ENCODE measurements around the gene SEH1L.
"Not testable (repeated sequence)": the region's sequence is repeated elsewhere in the genome, so short reads cannot be mapped to it uniquely, and the experiment has no call there.

SEH1L gene

DNA sequence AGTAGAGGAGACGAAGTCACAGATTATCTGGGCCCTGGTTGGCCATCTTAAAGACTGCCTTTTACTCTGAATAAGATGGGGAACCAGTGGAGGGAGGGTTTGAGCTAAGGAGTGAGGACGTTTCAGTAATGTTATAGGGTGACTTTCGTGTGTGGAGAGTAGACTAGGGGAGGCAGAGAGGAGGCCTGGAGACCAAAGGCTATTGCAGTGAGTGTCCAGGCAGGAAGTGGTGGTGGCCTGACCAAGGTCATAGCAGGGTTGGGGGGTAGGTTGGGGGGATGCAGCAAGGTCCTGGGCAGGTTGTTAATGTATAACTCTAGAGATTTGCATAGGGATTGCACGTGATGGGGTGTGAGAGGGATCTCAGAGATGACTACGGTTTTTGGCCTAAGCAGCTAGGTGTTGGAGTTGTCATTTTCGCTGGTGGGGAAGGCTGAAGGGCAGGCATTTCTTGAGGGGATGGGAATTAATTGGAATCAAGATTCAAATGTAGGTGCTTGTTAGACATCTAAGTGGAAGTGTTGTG, 48.2 kb downstream of the SEH1L start:
- no peak for DNase-seq (ENCODE audit: low read depth in 2 of 2)

DNA sequence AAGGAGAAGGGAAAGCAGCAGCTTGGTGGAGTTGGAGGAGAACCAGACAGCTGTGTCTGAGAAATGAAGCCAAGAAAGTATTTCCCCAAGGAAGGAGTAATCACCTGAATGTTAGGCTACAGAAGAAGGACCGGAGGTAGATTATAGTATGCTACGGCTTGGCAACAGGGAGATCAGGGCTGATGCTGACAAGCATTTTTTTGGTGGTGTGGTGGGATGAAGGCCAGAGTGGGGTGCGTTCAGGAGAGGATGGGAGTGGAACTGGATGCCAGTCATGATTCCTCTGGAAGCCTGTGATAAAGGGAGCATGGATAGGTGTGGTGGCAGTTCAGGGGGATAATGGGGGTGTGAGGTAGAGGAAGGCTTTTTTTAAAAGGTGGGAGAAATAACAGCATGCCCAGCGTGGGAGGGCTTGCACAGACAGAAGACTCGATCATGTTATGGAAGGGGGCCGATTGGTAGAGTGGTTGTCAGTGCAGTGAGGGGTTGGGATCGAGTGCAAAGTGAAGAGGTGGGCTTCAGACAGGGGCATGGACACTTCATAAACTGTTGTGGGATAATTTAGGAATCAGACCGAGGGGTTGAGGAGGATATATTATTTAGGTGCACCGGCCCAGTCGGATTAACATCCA, 49.0 kb downstream of the SEH1L start:
- no peak for DNase-seq (ENCODE audit: low read depth in 2 of 2)

DNA sequence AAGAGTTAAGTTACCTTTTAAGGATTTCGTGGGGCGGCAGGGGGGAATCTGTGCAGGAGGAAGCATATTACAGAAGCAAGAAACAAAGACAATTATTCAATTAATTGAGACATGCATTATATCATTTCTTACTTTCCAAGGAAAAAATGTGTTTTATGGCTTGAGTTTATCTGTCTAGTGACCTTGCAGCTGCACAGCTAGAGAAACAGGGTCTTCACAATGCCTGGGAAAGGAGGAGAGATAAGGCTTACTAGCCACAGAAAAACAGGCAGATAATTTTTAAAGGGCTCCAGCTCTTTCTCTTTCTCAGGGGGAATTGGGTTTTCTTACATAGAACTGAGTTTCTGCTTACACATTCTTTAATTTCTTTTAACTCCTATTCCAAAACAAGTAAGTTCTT, 49.5 kb downstream of the SEH1L start:
- DNase-seq (ENCODE audit: low read depth in 2 of 2) = not testable (repeated sequence)

DNA sequence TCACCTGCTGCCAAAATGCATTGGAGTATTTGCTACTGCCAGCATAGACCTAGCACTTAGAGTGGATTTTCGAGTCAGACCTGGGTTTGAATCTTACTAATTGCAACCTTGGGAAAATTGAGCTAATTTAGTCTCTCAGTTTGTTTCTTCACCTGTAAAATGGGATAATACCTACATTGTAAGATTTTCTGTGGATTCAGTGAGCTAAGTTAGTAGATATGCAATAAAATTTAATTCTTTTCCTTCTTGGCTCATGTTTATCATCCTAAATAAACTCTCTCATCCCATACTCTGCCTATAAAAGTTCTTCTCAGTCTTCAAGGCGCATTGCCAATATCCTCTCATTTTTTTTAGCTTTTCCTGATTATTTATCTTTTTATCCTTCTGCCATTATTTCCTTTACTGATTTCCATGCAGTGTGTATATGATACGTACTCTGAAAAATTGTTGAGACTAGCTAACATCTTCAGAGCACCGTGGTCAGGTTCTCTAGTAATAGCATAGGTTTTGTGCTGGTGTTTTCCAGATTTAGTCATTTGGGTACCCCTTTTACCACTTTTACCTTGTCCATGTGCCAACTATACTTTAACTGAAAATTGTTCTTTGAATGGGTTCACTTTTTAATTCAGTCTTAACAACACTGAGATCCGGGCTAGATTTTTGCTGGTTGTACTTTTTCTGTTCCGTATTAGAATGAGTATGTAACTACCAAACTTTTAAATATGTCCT, 50.7 kb downstream of the SEH1L start:
- DNase-seq (ENCODE audit: low read depth in 2 of 2) = no peak

DNA sequence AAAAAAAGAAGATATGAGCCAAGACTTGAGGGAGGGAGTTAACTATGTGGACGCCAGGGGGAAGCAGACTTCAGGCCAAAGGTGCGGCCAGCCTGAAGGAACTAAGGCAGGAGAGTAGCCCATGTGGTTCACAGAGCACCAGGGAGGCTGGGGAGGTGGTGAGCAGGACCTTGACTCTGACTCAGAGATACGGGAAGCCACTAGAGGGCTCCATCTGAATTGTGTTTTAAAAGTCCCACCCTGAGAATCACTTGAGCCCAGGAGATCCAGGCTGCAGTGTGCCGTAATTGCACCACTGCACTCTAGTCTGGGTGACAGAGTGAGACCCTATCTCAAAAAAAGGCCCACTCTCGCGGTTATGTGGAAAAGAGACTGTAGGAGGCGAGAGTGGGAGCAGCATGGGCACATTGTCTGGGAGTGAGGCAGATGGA, 55.7 kb downstream of the SEH1L start:
- DNase-seq (ENCODE audit: low read depth in 2 of 2) = no peak

DNA sequence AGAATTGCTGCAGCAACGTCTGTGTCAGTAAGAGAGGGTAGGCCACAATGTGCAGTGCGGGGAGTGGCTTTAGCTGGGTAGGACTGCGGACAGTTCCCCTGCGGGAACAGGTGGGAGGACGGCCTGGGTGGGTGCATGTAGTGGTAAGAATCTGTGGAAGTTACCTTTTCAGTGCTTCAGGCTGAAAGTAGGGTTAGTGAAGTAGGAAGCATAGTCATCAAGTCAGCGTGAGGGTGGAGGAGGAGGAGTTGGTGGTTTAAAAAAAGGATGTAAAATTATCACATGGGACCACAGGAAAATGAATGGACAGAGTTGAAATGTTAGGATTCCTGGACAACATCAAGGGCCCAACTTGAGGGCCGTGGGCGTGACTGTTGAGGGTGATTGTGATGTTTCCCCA, 56.6 kb downstream of the SEH1L start:
- no peak for DNase-seq (ENCODE audit: low read depth in 2 of 2)

DNA sequence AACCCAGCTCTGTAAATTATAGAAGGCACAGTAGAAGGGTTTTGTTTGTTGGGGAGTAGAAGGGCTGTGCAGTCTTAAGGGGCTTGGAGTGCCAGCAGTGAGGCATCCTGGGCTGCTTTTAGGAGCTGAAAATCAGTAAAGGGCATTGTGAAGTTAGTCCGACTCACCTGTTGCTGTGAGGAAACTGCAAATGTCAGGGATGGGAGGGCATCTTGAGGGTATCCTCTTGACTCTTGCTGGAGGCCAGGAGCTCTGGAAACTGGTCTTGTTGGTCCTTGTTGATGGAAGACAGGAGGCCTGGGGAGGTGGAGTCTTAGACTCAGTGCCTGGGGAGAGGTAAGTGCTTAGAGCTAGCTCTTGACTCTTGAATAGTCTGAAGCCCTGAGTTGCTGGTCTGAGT, 57.5 kb downstream of the SEH1L start:
- no peak for DNase-seq (ENCODE audit: low read depth in 2 of 2)

DNA sequence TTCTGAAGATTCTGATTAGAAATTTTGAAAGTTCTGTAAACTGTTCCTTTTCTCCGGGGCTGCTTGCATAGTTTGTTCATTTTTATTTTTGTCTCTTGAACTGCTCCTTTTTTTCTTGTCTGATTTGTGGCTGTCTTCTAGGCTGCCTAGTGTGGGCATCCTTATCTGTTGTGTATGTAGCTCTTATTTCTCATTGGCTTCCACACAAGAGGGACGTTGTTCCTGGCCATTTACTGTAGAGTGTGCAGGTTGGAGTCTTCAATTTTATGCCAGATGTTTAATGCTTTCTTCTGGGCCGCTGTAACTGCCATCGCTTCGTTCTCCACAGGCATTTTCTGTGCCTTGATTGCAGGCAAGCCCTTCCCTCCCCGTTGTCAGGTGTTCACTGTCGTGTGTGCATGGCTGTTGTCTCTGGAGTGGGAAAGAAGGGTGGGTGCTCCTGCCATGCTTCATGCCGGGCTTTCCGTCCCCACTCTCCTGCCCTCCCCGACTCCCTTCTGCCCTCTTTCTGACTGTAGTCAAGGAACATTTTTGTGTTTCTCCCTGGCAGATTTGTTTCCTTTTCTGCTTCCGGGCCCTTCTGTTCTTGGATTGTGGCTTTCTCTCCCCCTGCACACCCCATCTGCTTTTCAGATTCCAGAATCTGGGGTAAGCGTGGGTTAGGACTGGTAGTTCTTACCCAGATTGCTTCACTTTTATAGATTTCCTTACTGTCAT, 58.9 kb downstream of the SEH1L start:
- no peak for DNase-seq (ENCODE audit: low read depth in 2 of 2)

DNA sequence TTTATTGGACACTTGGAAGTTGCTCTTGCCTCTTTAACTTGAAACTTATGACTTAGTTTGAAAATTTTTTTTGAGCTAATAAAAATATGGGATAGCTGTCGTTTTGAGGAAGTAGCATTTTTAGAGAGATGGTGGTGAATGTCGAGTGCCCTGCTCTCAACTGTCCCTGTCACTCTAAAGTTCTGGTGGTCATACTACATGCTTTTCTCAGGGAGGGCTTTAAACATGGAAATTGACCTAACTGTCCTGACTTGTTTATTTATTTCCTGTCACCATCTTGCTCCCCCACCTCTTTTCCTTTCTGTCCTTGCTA, 59.4 kb downstream of the SEH1L start:
- no peak for DNase-seq (ENCODE audit: low read depth in 2 of 2)

DNA sequence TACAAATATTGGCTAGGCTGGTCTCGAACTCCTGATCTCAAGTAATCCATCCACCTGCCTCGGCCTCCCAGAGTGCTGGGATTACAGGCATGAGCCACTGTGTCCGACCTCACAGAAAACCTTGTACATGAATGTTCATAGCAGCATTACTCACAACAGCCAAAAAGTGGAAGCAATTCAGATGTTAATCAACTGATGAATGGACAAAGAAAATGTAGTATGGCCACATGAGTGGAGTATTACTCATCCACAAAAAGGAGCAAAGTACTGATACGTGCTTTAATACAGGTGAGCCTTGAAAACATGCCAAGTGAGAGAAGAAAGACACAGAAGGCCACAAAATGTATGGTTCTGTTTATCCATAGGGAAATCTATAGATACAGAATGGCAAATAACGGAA, 63.9 kb downstream of the SEH1L start:
- no peak for DNase-seq (ENCODE audit: low read depth in 2 of 2)

DNA sequence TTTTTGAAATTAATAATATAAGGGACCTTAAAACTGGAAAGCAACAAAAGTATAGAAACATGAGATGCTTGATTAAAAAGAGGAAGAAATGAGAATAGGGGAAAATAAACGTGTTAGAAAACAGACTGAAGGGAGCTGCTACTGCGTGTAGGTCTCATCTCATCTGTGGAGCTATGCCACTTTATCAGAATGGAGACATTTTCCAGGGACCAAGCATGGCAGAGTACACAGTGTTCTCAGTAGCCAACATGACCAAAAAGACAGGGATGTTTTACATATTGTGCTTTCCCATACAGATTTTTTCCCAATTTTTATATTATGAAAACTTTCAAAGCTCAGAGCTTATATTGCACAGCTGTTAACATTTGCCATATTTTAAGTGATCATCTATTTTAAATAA, 66.4 kb downstream of the SEH1L start:
- no peak for DNase-seq (ENCODE audit: low read depth in 2 of 2)

DNA sequence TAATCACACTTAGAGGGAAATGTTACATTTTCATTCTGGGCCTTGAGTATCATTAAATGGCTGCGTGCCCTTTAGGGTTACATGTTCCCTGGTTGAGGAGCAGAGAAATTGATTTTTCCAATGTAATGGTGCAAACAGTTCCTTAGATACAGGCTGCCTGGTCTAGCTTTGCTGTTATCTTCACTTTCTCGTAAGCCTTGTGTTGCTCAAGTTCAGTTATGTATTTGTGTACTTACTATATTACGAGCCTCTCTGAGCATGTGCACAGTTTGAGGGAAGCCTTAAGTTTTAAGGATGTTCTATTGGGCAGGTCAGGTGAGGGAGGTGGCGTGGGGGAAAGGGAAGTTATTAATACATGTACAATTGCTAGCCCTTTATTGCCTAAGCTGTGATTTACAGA, 67.0 kb downstream of the SEH1L start:
- DNase-seq (ENCODE audit: low read depth in 2 of 2) = no peak

DNA sequence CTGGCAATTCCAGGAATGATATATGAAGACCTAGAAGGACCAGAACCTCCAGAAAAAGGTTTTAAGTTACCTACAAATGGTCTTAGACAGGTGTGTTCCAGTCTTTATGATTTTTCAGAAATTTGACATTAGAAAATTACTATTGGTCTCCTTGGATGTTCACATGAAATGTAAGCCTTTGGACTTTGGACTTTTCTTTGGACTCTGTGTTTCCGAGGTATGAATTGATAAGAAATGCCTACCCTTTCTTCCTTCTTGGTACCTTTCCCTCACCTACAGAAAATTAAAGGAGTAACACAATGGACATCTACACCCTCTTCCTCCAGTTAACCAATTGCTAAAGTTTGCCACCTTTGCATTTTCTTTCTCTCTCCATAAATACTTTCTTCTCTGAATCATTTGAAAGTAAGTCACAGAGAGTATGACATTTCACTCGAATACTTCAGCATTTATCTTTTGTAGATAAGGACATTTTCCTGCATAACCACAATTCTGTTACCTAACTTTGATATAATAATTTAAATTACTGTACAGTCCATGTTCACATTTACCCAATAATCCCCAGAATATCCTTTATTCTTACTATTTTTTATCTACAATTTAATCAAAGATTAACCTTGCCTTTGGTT, 69.5 kb downstream of the SEH1L start:
- no peak for DNase-seq (ENCODE audit: low read depth in 2 of 2)

DNA sequence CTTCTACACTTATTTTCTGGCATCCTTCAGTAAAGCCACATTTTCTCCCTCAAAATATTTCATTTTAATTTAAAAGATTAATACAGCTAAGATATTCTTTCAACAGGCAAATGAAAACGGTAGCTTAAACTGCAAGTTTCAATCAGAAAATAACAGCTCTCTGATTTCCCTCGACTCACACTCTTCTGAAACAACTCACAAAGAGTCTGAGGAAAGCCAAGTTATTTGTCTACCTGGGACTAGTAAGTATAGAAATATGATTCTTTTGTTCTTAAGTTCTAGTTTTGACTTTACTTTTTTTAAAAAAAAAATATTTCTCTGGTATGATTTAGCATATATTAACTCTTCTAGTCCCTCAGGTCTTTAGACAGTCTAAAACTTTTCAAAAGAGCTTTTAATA, 70.6 kb downstream of the SEH1L start:
- DNase-seq (ENCODE audit: low read depth in 2 of 2) = no peak

DNA sequence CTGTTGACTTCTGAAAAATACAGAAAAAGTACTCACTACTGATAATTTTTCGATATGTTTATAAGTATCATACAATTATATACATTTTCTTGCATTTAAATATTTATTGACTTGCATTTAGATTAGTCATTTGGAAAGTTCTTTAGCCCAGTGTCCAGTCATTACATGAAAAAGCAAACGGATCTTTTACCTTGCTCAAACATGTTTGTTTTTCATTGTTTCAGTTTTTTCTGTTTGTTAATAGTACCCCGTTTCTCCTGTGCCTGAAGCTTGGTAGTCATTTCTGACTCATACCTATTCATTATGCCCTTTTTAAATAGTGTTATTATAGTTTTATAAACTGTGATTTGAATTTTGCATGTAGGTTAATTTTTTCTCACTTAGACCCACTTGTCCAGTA, 71.5 kb downstream of the SEH1L start:
- no peak for DNase-seq (ENCODE audit: low read depth in 2 of 2)

DNA sequence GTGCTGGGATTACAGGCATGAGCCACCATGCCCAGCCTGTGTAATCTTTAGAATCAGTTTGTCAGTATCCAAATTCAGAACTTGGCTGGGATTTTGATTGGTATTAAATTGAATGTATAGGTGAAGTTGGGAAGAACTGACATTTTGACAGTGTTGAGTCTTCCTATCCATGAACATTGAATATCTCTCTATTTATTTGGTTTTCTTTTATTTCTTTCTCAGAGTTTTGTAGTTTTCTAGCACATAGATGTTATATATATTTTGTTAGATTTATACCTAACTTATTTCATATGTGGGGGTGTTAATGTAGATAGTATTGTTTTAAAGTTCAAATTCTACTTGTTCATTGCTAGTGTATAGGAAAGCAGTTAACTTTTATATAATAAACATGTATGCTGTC, 74.8 kb downstream of the SEH1L start:
- no peak for DNase-seq (ENCODE audit: low read depth in 2 of 2)

DNA sequence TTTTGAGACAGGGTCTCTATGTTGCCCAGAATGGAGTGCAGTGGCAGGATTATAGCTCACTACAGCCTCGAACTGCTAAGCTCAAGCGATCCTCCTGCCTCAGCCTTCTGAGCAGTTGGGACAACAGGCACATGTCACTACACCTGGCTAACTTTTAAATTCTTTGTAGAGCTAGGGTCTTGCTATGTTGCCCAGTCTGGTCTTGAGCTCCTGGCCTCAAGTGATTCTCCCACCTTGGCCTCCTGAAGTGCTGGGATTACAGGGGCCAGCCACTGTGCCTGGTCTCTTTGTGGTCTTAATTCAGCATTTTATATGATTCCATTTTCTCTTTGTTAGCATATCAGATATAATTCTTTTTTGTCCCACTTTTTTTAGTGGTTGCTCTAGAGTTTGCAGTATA, 77.4 kb downstream of the SEH1L start:
- no peak for DNase-seq (ENCODE audit: low read depth in 2 of 2)

DNA sequence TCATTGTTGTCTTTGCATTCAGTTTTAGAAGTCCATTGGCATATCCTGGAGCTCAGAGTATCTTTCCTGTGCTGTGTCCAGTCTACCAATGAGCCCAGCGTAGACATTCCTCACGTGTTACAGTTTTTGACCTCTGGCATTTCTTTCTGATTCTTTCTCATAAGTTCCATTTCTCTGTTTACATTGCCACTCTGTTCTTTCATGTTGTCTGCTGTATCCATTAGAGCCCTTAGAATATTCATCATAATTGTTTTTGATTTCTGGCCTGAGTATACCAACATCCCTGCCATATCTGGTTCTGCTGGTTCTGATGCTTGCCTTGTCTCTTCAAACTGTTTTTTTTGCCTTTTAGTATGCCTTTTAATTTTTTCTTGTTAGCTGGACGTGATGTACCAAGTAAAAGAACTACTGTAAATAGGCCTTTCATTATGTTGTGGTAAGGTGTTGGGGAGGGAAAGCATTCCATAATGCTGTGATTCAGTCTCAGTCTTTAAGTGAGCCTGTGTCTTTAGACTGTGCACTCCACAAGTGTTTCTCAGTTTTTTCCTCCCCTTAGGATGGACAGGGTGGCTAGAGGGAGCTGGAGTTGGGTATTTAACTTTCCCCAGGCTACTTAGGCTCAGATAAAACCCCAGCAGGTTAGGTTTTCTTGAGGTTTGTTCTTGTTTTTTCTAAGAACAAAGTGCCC, 78.9 kb downstream of the SEH1L start:
- no peak for DNase-seq (ENCODE audit: low read depth in 2 of 2)

DNA sequence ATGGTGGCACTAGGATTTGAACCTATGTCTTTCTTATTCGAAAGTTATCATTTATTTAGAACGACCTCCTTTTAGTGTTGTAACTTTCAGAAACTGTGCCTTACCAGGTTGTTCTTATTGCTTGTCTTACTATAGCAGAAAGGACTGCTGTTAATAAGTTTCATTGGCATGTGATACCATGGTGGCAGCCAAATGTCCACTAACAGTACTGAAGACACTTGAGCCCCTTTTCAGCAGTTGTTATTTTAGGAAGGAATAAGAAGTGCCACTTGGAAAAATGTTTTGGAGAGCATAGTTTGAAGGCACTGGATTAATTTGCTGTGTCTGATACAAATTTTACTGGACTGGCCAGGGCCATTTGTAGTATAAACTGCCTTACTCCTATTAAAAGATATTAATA, 81.1 kb downstream of the SEH1L start:
- DNase-seq (ENCODE audit: low read depth in 2 of 2) = no peak

DNA sequence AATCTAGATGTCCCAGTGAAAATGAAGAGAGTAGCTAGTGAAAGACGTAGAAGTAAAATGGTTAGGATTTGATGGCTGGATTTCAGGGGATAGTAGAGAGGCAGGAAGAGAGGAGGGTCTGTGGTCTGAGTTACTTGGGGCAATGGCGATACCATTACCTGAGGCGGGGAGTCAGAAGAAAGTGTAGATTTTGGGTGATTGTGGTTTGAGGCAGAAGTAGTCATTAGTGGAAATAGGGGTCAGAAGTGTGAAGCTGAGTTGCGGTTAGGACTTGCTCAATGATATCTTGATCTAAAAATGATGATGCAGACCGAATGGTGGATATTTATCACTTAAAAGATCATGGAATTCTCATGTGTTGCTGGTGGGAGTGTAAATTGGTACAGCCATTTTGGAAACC, 84.4 kb downstream of the SEH1L start:
- no peak for DNase-seq (ENCODE audit: low read depth in 2 of 2)

DNA sequence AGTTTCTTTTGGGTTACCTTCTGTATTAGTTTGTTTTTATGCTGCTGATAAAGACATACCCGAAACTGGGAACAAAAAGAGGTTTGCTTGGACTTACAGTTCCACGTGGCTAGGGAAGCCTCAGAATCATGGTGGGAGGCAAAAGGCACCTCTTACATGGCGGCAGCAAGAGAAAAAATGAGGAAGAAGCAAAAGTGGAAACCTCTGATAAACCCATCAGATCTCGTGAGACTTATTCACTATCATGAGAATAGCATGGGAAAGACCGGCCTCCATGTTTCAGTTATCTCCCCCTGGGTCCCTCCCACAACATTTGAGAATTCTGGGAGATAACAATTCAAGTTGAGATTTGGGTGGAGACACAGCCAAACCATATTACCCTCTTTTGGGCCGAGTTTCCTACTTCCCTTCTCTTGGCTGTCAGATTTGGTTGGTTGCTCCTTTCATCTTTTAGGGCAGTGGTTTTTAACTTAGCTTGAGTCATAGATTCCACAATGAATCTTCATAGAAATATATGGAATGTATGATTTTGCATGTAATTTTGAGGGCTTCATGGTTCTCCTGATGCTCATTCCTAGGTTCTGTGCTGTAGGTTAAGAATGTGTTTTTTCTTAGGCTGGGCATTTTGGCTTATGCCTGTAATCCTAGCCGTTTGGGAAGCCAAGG, 87.6 kb downstream of the SEH1L start:
- no peak for DNase-seq (ENCODE audit: low read depth in 2 of 2)

Data from stimulated activated CD8-positive, alpha-beta memory T cell treated with anti-CD3 and anti-CD28 coated beads, Interleukin-7, amount 100 ng/mL, for 1 hour (primary cell).